ENCODE results near the gene ZNF653. TPM values are rescaled to one million over a fixed set of nuclear protein-coding genes. Genes with fewer than 3 reads are reported as not detected.

The ZNF653 gene
- total RNA-seq, 1 experiment from 2014 or later = 10.3 TPM

GRCh38 chr19:11479090-11479897 is 26.3 kb downstream of the ZNF653 start (continued):
- TF ChIP-seq CBFB (CRISPR knock-in tag; IDR thresholded peaks at IDR 0.05; ENCODE audit: low read depth) (no peak), JUN (CRISPR knock-in tag; IDR thresholded peaks at IDR 0.05) (peak; percentile 42; the same call in 1 of the 2 replicates), NR3C1 (CRISPR knock-in tag; conservative IDR thresholded peaks at IDR 0.05; ENCODE audit: low read depth) (no peak), FOXK1 (CRISPR knock-in tag; IDR thresholded peaks at IDR 0.05) (peak; percentile 60; the same call in 1 of the 2 replicates), ZNF121 (CRISPR knock-in tag; IDR thresholded peaks at IDR 0.05) (0 out of 2 replicates have a peak, but pooled peaks have one; percentile 4), NFYB (CRISPR knock-in tag; conservative IDR thresholded peaks at IDR 0.05; ENCODE audit: low read depth) (0 out of 2 replicates have a peak, but pooled peaks have one; percentile 18), ZNF532 (CRISPR knock-in tag; IDR thresholded peaks at IDR 0.05; ENCODE audit: borderline replicate concordance) (no peak)

- no peak for TF ChIP-seq ESRRA (CRISPR knock-in tag; IDR thresholded peaks at IDR 0.05; ENCODE audit: borderline replicate concordance)
- no peak for TF ChIP-seq HMGA2 (CRISPR knock-in tag; IDR thresholded peaks at IDR 0.05)
- no peak for TF ChIP-seq NR1H2 (CRISPR knock-in tag; IDR thresholded peaks at IDR 0.05)
- TF ChIP-seq TEAD1 (CRISPR knock-in tag; IDR thresholded peaks at IDR 0.05) = no peak
- no peak for TF ChIP-seq MYBL2 (CRISPR knock-in tag; IDR thresholded peaks at IDR 0.05)
- TF ChIP-seq ATF1 (CRISPR knock-in tag; IDR thresholded peaks at IDR 0.05) = no peak
- TF ChIP-seq CREB1 (CRISPR knock-in tag; IDR thresholded peaks at IDR 0.05) = no peak
- TF ChIP-seq TEAD4 (CRISPR knock-in tag; IDR thresholded peaks at IDR 0.05) = no peak
- TF ChIP-seq E2F5 (CRISPR knock-in tag; IDR thresholded peaks at IDR 0.05) = no peak
- no peak for TF ChIP-seq ZNF423 (CRISPR knock-in tag; IDR thresholded peaks at IDR 0.05)
- no peak for TF ChIP-seq ZNF317 (CRISPR knock-in tag; IDR thresholded peaks at IDR 0.05; ENCODE audit: borderline replicate concordance, low read depth)
- TF ChIP-seq FOXP4 (CRISPR knock-in tag; IDR thresholded peaks at IDR 0.05) = no peak
- TF ChIP-seq PRRX2 (CRISPR knock-in tag; IDR thresholded peaks at IDR 0.05) = no peak
- TF ChIP-seq ATF3 (CRISPR knock-in tag; conservative IDR thresholded peaks at IDR 0.05) = no peak
- ChIA-PET POLR2A (no interaction called here), CTCF (interaction anchor here (0.7 to 1.0 kb wide), 2 partner anchors 95 to 184 kb away, joined by 3 to 4 read pairs; no protein-coding TSS in a partner anchor)
- peaks cover 57% of the 10 kb centered on the region for H3K27me3 Mint-ChIP-seq (ENCODE audit: low read depth)
- H3K4me1 Mint-ChIP-seq = peaks cover 13% of the 10 kb centered on the region
- no peaks in the 10 kb centered on the region for H3K36me3 Mint-ChIP-seq
- H3K9me3 Mint-ChIP-seq = no peaks in the 10 kb centered on the region
- DNase-seq (ENCODE audit: low spot score) (no peak), ATAC-seq (no peak)
- H3K4me3 Mint-ChIP-seq = peak overlapping the region; percentile 66; the same call in 1 of the 2 replicates
- H3K27ac Mint-ChIP-seq = no peak overlapping the region
Measured at GRCh38 chr19:11478167-11479089, 27.2 kb downstream of the ZNF653 start.
